MCF 10A (cell line): ENCODE data around the gene RBM39. TPM values are rescaled to one million over a fixed set of nuclear protein-coding genes. Genes with fewer than 3 reads are reported as not detected.

ENCODE experiments used
- BruUV-seq: library from RNA; stranded (reverse); fragments of 400-500 nt; replicated peaks from 2 replicates; lab custom pipeline; 2021; lab: Mats Ljungman, UMichigan
- CTCF ChIA-PET: fragments of 300-600 bp; sonication (Branson Sonifier 250); formaldehyde crosslinking; extraction: SDS; loops from one replicate; lab custom pipeline; 2021; ENCODE audit warnings: antibody characterized with exemption, inconsistent platforms; lab: Yijun Ruan, JAX
- POLR2A ChIA-PET: fragments of 300-600, 350-650 bp; sonication (Branson Sonifier 250); formaldehyde crosslinking; extraction: SDS; loops from one replicate; lab custom pipeline; 2020; ENCODE audit warnings: antibody characterized with exemption, inconsistent platforms; lab: Yijun Ruan, JAX
- DNase-seq: peaks from one replicate; pipeline ENCODE4 v3.0.0-alpha.2; 2018; ENCODE audit not compliant: unreplicated experiment
- H3K27ac Mint-ChIP-seq: one replicate; pipeline ENCODE4 v1.8.0; 2022; ENCODE audit warnings: mild to moderate bottlenecking, low read depth, mixed read lengths; ENCODE audit not compliant: unreplicated experiment
- H3K27me3 Mint-ChIP-seq: one replicate; pipeline ENCODE4 v1.8.0; 2022; ENCODE audit warnings: mixed read lengths; ENCODE audit not compliant: insufficient read depth, unreplicated experiment
- H3K36me3 Mint-ChIP-seq: one replicate; pipeline ENCODE4 v1.8.0; 2022; ENCODE audit warnings: mild to moderate bottlenecking, moderate library complexity, mixed read lengths; ENCODE audit not compliant: insufficient read depth, unreplicated experiment
- H3K4me1 Mint-ChIP-seq: one replicate; pipeline ENCODE4 v1.8.0; 2022; ENCODE audit warnings: mixed read lengths; ENCODE audit not compliant: insufficient read depth, unreplicated experiment
- H3K4me3 Mint-ChIP-seq: one replicate; pipeline ENCODE4 v1.8.0; 2022; ENCODE audit warnings: mild to moderate bottlenecking, moderate library complexity, mixed read lengths; ENCODE audit not compliant: unreplicated experiment
- H3K9me3 Mint-ChIP-seq: one replicate; pipeline ENCODE4 v1.8.0; 2022; ENCODE audit warnings: mixed read lengths; ENCODE audit not compliant: unreplicated experiment
- CTCF ChIP-seq: fragments of 200-600 bp; IDR thresholded peaks from one replicate; pipeline ENCODE4 v1.8.0; 2022; ENCODE audit warnings: antibody characterized with exemption, mild to moderate bottlenecking; ENCODE audit not compliant: unreplicated experiment
- intact Hi-C: fragments of 100-400 bp; cut with micrococcal nuclease; formaldehyde crosslinking; loops from 2 replicates; pipeline ENCODE4 v1.14.1; 2022
- total RNA-seq: library from RNA; stranded (reverse); gene quantifications from 2 replicates; pipeline ENCODE4 v1.2.3, GENCODE V29; 2022

RBM39 gene
- total RNA-seq, 1 experiment from 2014 or later: 438 TPM

GRCh38 chr20:35653893-35654292 is 88.2 kb downstream of the RBM39 start:
- no peak overlapping the region for H3K4me3 Mint-ChIP-seq
- no peaks in the 10 kb centered on the region for H3K27me3 Mint-ChIP-seq
- peaks cover 7% of the 10 kb centered on the region for H3K4me1 Mint-ChIP-seq
- H3K27ac Mint-ChIP-seq: no peak overlapping the region
- ChIA-PET CTCF (interaction anchor here (0.6 to 0.7 kb wide), 2 partner anchors 87 to 815 kb away, joined by 3 to 5 read pairs; no protein-coding TSS in a partner anchor), POLR2A (interaction anchor here (0.9 to 6.0 kb wide), 2 partner anchors 10 to 20 kb away, joined by 3 to 54 read pairs; partner anchors contain the start of genes CPNE1 and RBM12)
- TSS peak; percentile 9 for BruUV-seq
- TF ChIP-seq CTCF: no peak
- H3K36me3 Mint-ChIP-seq: peaks cover 26% of the 10 kb centered on the region
- DNase-seq: no peak
- intact Hi-C loops: no loop called here
- no peaks in the 10 kb centered on the region for H3K9me3 Mint-ChIP-seq

Other genes starting within 250 kb of the RBM39 start
- gene C20orf173, start 212.6 kb downstream of the RBM39 start, total RNA-seq: not detected in 2 replicates
- 222 and 260 TPM in 2 replicates for gene ERGIC3, start 200.2 kb downstream of the RBM39 start, total RNA-seq
- 0.96 and 1.6 TPM in 2 replicates for gene SPAG4, start 126.4 kb downstream of the RBM39 start, total RNA-seq
- gene CPNE1, start 77.4 kb downstream of the RBM39 start, total RNA-seq: 161 and 194 TPM in 2 replicates
- 60.1 and 64.3 TPM in 2 replicates for gene RBM12, start 77.4 kb downstream of the RBM39 start, total RNA-seq
- 27.6 and 28.6 TPM in 2 replicates for gene NFS1, start 42.9 kb downstream of the RBM39 start, total RNA-seq
- gene ROMO1, start 42.9 kb downstream of the RBM39 start, total RNA-seq: 173 and 192 TPM in 2 replicates
- 64.2 and 74.7 TPM in 2 replicates for gene PHF20, start 29.8 kb upstream of the RBM39 start, total RNA-seq
- gene SCAND1, start 212.2 kb upstream of the RBM39 start, total RNA-seq: 54.6 and 63.4 TPM in 2 replicates
- 2.2 and 3.4 TPM in 2 replicates for gene CNBD2, start 226.3 kb upstream of the RBM39 start, total RNA-seq